NCI-H1105 (cell line): Measurements from ENCODE around the gene DHRS3.
"Not testable (repeated sequence)": the region's sequence is repeated elsewhere in the genome, so short reads cannot be mapped to it uniquely, and the experiment has no call there.

Experiments
- DNase-seq: peaks from one replicate; lab custom pipeline; 2025; lab: John Stamatoyannopoulos, UW

Gene DHRS3

DNA sequence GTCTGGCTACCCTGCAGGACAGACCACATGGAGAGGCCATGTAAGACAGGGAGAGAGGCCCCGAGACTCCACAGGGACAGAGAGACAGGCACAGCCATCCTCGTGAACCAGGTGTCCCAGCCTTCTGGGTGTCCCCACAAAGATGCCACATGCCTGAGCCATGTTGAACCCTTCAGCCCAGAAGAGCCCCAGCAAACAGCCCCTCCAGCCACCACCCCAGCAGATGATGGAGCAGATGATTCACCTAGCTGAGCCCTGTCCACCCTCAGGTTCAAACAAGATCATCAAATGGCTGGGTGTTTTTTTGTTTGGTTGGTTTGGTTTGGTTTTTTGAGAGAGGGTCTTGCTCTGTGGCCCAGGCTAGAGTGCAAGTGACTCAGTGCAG lies 78.7 kb downstream of the DHRS3 start:
- no peak for DNase-seq

DNA sequence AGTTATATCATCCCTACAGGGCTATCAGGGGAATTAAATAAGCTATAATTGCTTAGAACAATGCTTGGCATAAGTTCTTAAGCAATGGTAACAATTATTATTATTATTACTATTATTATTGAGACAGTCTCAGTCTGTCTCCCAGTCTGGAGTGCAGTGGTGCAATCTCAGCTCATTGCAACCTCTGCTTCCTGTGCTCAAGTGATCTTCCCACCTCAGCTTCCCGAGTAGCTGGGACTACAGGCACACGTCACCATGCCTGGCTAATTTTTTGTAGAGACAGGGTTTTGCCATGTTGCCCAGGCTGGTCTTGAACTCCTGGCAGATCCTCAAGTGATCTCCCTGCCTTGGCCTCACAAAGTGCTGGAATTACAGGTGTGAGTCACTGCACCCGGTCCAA lies 79.5 kb downstream of the DHRS3 start:
- not testable (repeated sequence) for DNase-seq

DNA sequence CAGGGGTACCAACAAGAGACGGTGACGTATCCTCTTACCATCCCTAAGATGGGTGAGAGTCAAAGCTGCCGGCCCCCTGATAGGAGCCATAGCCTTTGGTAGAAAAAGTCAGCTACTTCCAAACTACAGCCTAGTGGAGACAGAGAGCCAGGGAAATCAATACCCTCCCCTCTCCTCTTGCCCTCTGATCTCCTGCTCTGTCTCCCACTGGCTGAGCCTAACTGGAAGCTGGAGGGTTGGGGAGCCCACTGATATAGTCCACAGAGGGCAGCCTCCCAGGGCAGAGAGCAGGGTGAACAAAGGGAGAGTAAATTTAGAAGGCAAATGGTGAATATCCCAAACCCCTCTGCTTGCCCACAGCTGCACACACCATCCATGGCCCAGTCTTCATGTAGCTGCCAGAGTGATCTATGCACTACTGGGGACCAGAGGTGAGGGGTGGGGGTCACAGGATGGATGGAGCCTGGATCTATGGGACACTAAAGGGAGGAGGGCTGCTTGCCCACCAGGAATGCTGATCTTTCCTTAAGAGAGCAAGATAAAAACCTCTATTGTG lies 80.0 kb downstream of the DHRS3 start:
- no peak for DNase-seq

- DNase-seq, result no peak
Observed at GRCh38 chr1:12537294-12537693, 80.7 kb downstream of the DHRS3 start.

- DNase-seq, result no peak
Observed at GRCh38 chr1:12536023-12536639, 81.9 kb downstream of the DHRS3 start.

DNA sequence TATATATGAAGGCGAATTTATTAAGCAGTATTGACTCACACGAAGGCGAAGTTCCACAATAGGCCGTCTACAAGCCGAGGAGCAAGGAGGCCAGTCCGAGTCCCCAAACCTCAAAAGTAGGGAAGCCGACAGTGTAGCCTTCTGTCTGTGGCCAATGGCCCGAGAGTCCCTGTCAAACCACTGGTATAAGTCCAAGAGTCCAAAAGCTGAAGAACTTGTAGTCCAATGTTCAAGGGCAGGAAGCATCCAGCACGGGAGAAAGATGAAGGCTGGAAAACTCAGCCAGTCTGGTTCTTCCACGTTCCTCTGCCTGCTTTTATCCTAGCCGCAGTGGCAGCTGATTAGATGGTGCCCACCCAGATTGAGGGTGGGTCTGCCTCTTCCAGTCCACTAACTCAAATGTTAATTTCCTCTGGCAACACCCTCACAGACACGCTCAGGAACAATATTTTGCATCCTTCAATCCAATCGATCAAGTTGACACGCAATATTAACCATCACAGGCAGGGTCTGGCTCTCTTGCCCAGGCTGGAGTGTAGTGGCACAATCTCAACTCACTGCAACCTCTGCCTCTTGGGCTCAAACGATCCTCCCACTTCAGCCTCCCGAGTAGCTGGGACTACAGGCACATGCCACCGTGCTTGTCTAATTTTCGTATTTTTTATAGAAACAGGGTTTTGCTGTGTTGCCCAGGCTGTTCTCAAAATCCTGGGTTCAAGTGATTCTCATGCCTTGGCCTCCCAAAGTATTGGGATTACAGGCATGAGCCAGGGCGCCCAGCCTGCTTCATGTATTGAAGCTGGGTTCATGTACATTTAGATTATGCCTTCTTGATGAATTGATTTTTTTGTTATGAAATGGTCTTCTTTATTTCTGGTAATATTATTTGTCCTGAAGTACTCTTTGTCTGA lies 85.3 kb downstream of the DHRS3 start:
- no peak for DNase-seq

DNA sequence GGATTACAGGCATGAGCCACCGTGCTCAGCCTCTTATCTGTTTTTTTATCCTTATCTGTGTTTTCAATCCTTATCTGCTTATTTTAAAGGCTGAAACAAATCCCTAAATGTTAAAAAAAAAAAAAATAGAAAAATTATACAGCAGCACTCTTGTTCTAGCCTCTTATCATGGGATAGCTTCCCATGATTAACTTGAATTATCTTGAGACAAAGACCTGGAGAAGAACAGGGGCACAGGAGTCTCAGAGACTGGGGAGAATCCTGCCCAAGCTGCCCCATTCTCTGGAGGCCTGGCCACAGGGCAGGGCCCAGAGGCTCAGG lies 86.9 kb downstream of the DHRS3 start:
- DNase-seq, result no peak

- DNase-seq, result no peak
Observed at GRCh38 chr1:12530462-12531178, 87.4 kb downstream of the DHRS3 start.

- no peak for DNase-seq
Observed at GRCh38 chr1:12529640-12530174, 88.3 kb downstream of the DHRS3 start.

GRCh38 chr1:12528021-12528852 lies 89.8 kb downstream of the DHRS3 start:
- DNase-seq, result no peak

DNA sequence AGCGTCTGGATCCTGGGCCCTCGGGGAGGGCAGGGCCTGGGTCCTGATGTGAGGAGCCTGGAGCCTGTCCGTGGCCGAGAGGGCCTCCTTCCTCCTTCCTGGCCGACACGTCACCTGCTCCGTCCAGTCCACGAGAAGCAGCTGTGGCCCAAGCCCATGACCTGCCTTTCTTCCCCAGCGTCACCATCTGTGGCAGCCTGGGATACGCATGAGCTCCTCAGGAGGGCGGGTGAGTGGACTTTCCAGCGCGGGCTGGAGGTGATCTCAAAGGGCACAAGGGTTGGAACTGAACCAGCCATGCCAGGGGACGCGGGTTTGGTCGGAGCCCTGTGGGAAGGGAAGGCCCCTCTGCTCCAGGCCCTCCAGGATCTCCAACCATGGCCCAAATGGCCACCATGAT lies 90.4 kb downstream of the DHRS3 start:
- no peak for DNase-seq

GRCh38 chr1:12525311-12526181 lies 92.5 kb downstream of the DHRS3 start:
- DNase-seq, result no peak

- DNase-seq, result no peak
Observed at GRCh38 chr1:12524266-12524665, 93.7 kb downstream of the DHRS3 start.

GRCh38 chr1:12522780-12523179 lies 95.2 kb downstream of the DHRS3 start:
- not testable (repeated sequence) for DNase-seq

DNA sequence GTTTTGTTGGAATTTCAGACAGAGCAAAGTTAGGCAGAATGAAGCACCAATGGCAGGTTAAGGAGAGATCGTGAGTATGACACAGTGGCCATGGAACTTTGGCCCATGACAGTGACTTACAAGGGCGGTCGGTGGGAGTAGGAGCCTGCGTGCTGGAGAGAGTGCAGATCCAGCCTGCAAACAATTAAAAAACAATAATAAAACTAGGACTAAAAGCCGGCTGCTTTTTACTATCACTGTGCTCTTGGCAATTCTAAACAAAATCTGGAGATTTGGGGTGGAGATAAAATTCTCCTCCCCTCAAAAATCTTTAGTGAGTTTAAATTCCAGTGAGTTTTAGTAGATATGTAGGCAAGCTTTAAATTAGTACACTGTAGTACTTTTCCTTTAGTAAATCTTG lies 96.9 kb downstream of the DHRS3 start:
- no peak for DNase-seq

GRCh38 chr1:12519693-12520364 lies 98.2 kb downstream of the DHRS3 start:
- no peak for DNase-seq

GRCh38 chr1:12518931-12519692 lies 98.9 kb downstream of the DHRS3 start:
- no peak for DNase-seq
